Measurements from ENCODE around the gene FMN1.

Gene FMN1

DNA sequence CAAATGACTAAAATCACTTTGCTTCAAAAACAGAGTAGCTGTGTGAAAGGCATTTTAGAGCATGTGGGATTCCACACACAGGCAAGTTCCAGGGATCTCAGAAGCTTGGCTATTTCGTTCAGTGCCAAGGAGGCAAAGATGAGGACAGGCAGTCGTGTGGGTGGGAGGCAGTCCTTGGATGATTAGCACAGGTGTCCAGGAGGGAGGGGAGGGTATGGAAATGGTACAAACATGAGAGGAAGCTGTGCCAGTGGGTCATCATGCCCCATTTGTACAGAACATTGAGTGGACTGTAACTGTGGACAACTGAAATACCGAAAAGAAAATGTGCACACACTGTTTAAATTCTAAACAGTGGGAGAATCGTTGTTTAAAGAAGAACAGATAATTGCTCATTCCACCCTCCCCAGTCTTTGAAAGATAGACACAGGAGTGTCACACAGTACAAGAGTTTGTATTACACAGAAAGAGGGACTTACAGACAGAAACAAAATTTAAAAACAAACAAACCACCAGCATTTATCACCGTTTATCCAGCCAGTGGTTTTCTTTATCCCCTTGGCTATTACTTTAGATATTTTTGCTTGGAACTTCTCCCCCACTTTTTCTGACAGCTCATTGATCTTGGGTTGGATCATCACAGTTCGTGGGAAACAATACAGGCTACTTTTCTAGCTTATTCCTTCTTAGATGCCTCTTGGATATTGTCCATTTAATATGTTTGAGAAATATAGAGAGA lies 353.8 kb downstream of the FMN1 start:
- peaks cover 17% of the 10 kb centered on the region for H3K27me3 Mint-ChIP-seq (ENCODE audit: low read depth)

DNA sequence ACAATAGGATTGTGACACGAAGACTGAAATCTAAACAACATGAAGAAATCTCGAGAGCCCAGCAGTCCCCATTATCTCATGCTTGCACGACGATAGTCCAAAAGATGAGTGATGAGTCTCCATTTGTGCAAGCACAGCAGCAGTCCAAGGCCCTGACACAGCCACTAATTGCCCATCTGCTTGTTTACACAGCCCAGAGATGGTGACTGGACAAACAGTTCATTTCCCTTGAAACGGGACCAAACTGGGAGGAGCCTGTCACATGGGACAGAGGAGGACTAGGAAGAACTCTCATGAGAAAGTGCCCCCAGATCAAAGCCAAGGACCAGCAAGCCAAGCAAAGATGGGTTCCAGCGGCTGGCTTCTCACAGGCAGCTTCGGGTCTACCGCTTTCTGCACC lies 355.7 kb downstream of the FMN1 start:
- Mint-ChIP-seq H3K4me3 (no peak overlapping the region), H3K27ac (no peak overlapping the region), H3K36me3 (ENCODE audit: low read depth) (no peaks in the 10 kb centered on the region), H3K27me3 (ENCODE audit: low read depth) (peaks cover 17% of the 10 kb centered on the region), H3K9me3 (no peaks in the 10 kb centered on the region), H3K4me1 (peaks cover 15% of the 10 kb centered on the region)
- TF ChIP-seq, protein P1, sequence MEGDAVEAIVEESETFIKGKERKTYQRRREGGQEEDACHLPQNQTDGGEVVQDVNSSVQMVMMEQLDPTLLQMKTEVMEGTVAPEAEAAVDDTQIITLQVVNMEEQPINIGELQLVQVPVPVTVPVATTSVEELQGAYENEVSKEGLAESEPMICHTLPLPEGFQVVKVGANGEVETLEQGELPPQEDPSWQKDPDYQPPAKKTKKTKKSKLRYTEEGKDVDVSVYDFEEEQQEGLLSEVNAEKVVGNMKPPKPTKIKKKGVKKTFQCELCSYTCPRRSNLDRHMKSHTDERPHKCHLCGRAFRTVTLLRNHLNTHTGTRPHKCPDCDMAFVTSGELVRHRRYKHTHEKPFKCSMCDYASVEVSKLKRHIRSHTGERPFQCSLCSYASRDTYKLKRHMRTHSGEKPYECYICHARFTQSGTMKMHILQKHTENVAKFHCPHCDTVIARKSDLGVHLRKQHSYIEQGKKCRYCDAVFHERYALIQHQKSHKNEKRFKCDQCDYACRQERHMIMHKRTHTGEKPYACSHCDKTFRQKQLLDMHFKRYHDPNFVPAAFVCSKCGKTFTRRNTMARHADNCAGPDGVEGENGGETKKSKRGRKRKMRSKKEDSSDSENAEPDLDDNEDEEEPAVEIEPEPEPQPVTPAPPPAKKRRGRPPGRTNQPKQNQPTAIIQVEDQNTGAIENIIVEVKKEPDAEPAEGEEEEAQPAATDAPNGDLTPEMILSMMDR (IDR thresholded peaks at IDR 0.05; ENCODE audit: unreplicated experiment in 3 of 3), result no peak

More for the DNA sequence above, 353.8 kb downstream of the FMN1 start:
- Mint-ChIP-seq H3K27ac (peak overlapping the region in 1 of 3 experiments; percentile 4), H3K4me3 (no peak overlapping the region), H3K4me1 (peaks cover 15% of the 10 kb centered on the region), H3K36me3 (ENCODE audit: low read depth) (no peaks in the 10 kb centered on the region), H3K9me3 (no peaks in the 10 kb centered on the region)
- TF ChIP-seq, protein P1 (IDR thresholded peaks at IDR 0.05; ENCODE audit: unreplicated experiment in 3 of 3), result no peak

DNA sequence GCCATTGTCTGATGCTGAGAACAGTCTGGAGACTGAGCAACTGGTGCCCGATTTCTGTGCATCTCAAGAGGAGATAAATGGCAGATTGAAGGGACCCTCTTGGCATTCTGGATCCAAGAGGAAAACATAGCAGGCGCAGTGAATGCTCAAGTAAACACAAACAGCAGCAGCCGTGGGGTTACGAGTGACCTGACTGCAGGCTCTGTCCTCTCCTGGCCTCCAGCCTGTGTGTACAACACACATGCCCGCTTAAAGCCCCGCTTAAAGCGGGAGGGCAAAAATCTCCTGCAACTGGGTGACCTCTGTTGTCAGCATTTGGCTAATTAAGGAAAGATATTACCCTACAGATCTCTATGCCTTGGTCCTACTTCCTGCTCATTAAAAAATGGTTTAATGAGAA lies 356.2 kb downstream of the FMN1 start:
- H3K4me3 Mint-ChIP-seq, result no peak overlapping the region
- H3K9me3 Mint-ChIP-seq, result no peaks in the 10 kb centered on the region
- TF ChIP-seq, protein P1 (IDR thresholded peaks at IDR 0.05; ENCODE audit: unreplicated experiment in 3 of 3), result no peak
- H3K27me3 Mint-ChIP-seq (ENCODE audit: low read depth), result peaks cover 17% of the 10 kb centered on the region
- no peaks in the 10 kb centered on the region for H3K36me3 Mint-ChIP-seq (ENCODE audit: low read depth)
- no peak overlapping the region for H3K27ac Mint-ChIP-seq
- peaks cover 15% of the 10 kb centered on the region for H3K4me1 Mint-ChIP-seq

DNA sequence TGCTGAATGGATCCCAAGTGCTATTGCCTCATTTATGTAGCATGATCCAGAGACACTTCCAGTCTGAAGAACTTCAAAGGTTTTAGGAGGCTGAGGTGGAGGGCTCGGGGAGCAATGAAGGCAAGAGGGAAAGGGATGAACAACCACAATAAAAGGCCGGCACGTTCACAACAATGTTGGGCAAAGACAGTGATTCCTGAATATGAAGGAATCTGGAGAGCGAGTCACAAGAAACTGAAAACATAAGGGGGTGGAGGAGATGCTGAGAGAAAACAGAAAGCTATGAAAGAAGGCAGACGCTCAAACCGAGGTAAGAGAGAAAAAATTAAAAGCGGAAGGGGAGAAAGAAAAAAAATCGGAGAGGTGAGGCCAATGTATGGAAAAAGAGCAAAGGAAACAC lies 356.6 kb downstream of the FMN1 start:
- TF ChIP-seq, protein P1 (IDR thresholded peaks at IDR 0.05; ENCODE audit: unreplicated experiment in 3 of 3), result no peak
- Mint-ChIP-seq H3K4me1 (peaks cover 15% of the 10 kb centered on the region), H3K36me3 (ENCODE audit: low read depth) (peaks cover 2% of the 10 kb centered on the region), H3K9me3 (no peaks in the 10 kb centered on the region), H3K27me3 (ENCODE audit: low read depth) (peaks cover 17% of the 10 kb centered on the region), H3K27ac (no peak overlapping the region), H3K4me3 (no peak overlapping the region)

DNA sequence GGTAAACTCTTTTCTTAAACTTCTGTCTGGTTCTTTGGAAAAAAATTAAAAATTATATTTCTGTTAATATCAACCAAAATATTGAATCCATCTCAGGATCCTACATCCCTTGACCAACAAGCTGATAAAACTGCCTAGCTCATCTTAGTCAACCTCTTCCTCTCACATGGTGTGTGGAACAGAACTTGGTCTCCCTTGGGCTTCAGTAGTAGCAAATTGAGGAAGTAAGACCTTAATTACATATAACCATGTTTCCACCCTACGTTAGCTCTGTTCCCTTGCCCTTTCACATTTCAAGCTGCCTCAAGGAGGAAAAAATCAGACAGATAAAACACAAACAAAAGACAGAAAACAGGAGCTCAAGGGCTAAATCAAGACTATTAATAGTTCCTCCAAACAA lies 360.4 kb downstream of the FMN1 start:
- Mint-ChIP-seq H3K4me1 (no peaks in the 10 kb centered on the region), H3K9me3 (no peaks in the 10 kb centered on the region), H3K4me3 (no peak overlapping the region), H3K27ac (no peak overlapping the region), H3K36me3 (ENCODE audit: low read depth) (peaks cover 4% of the 10 kb centered on the region), H3K27me3 (ENCODE audit: low read depth) (peaks cover 4% of the 10 kb centered on the region)
- TF ChIP-seq, protein P1 (IDR thresholded peaks at IDR 0.05; ENCODE audit: unreplicated experiment in 3 of 3), result no peak

DNA sequence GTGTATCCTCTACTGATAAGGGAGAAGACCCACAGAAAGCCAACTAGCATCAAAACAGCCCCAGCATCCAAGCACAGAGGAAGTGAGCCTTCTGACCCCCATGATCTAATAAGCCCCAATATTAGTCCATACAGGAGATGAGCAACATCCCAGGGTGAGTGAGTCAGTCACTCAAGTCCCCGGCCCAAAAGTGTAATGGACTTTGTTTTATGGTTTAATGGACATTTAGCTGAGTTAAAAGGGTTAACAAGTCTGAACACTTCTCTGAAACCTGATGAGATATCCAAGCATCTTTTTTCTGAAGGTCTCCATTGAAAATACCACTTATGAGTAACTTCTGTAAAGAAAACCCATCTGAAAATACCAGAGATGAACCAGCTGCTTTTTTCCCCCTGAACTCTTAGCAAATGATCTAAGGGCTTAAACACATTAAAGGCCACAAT lies 361.1 kb downstream of the FMN1 start:
- peaks cover 4% of the 10 kb centered on the region for H3K36me3 Mint-ChIP-seq (ENCODE audit: low read depth)

More for the DNA sequence above, 361.1 kb downstream of the FMN1 start:
- Mint-ChIP-seq H3K27me3 (ENCODE audit: low read depth) (peaks cover 4% of the 10 kb centered on the region), H3K4me1 (peaks cover 7% of the 10 kb centered on the region), H3K9me3 (no peaks in the 10 kb centered on the region), H3K27ac (no peak overlapping the region), H3K4me3 (no peak overlapping the region)
- TF ChIP-seq, protein P1 (IDR thresholded peaks at IDR 0.05; ENCODE audit: unreplicated experiment in 3 of 3), result no peak

All from nephron (organoid).